ENCODE measurements around the gene PPP3R1.

The PPP3R1 gene

DNA sequence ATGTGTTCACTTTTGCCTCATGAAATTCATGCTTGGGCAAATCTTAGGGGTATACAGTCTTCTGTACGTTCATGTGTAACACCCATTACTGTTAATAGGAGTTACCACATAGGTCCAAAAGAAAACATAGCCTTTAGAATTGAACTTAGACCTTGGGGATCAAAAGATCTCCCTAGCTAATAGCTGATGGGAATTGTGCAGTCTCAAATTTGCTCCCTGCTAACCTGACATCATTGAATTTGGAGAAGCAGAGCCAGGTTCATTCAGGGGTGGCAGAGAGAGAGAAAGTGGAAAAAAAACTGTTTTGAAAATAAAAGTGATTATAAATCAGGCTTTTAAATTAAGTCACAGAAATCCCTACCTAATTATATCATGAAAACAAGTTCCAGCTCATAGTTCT, 28.0 kb upstream of the PPP3R1 start:
- no peak for DNase-seq (ENCODE audit: low spot score)
- TF ChIP-seq CTCF (IDR thresholded peaks at IDR 0.05; ENCODE audit: extremely low read depth, missing control alignments), result no peak

- TF ChIP-seq CTCF (IDR thresholded peaks at IDR 0.05; ENCODE audit: extremely low read depth, missing control alignments), result no peak
- DNase-seq (ENCODE audit: low spot score), result no peak
Measured at GRCh38 chr2:68279691-68280090, 27.4 kb upstream of the PPP3R1 start.

DNA sequence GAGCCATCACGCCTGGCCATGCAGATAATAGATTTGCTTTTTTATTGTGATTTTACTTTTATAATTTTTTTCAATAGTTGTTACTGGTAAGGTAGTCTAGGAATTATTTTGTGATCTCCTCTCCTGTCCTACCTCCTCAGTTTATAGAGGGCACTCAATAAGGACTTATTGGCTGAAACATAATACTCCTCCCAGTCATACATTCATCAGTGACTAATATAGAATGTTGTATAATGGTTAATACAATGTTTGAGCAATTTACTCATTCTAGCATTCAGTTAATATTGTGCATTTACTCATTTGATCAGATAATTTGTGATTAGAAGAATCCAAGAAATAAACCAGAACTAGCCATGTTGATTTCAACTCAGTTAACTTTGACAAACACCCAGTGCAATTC, 25.8 kb upstream of the PPP3R1 start:
- TF ChIP-seq CTCF (IDR thresholded peaks at IDR 0.05; ENCODE audit: extremely low read depth, missing control alignments), result no peak
- DNase-seq (ENCODE audit: low spot score), result no peak

GRCh38 chr2:68274022-68274421, 21.7 kb upstream of the PPP3R1 start:
- DNase-seq (ENCODE audit: low spot score), result no peak
- no peak for TF ChIP-seq CTCF (IDR thresholded peaks at IDR 0.05; ENCODE audit: extremely low read depth, missing control alignments)

GRCh38 chr2:68272246-68272994, 20.1 kb upstream of the PPP3R1 start:
- DNase-seq (ENCODE audit: low spot score), result no peak
- TF ChIP-seq CTCF (IDR thresholded peaks at IDR 0.05; ENCODE audit: extremely low read depth, missing control alignments), result no peak

GRCh38 chr2:68266655-68267054, 14.3 kb upstream of the PPP3R1 start:
- no peak for TF ChIP-seq CTCF (IDR thresholded peaks at IDR 0.05; ENCODE audit: extremely low read depth, missing control alignments)
- no peak for DNase-seq (ENCODE audit: low spot score)

GRCh38 chr2:68263632-68264031, 11.3 kb upstream of the PPP3R1 start:
- DNase-seq (ENCODE audit: low spot score), result no peak
- TF ChIP-seq CTCF (IDR thresholded peaks at IDR 0.05; ENCODE audit: extremely low read depth, missing control alignments), result no peak

All from GM20000 (cell line).